Stimulated activated CD8-positive, alpha-beta memory T cell treated with anti-CD3 and anti-CD28 coated beads, Interleukin-15, amount 100 ng/mL, for 24 hours (primary cell): ENCODE data around the gene TUBA4B.
A peak's percentile ranks its signal among the peaks of the same experiment; 100 is the strongest.
"Not testable (repeated sequence)": the region's sequence is repeated elsewhere in the genome, so short reads cannot be mapped to it uniquely, and the experiment has no call there.

ENCODE experiments used
- DNase-seq: peaks from one replicate; pipeline ENCODE4 v3.0.0-alpha.2; 2020; ENCODE audit warnings: low read depth

TUBA4B gene

DNA sequence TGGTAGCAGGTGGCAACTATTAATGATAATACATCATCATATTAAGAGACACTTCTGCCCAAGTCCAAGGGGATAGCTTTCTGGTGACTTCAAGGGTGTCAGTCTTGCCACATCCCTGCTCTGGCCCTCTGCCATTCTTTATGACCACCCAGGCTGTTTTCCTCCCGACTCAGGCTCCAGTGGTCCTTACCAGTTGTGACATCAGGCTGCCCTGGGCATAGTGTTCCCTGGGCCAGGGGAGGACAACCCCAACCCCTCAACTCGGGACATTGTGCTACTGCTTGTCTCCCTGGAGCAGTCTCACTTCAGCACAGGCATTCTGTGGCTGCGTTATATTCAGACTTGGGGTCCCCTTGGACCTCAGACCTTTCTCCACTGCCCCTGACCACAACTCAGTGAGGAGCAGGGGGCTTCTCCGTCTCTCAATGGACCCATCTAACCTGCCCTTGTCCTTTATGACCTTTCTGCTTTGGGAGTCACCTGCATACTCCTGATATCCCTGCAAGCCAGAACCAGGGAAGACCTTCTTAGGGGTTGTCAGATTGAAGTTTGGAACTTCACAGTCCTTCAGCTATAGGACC is 39.0 kb downstream of the TUBA4B start:
- no peak for DNase-seq

GRCh38 chr2:219292616-219293015 is 39.6 kb downstream of the TUBA4B start:
- no peak for DNase-seq

DNA sequence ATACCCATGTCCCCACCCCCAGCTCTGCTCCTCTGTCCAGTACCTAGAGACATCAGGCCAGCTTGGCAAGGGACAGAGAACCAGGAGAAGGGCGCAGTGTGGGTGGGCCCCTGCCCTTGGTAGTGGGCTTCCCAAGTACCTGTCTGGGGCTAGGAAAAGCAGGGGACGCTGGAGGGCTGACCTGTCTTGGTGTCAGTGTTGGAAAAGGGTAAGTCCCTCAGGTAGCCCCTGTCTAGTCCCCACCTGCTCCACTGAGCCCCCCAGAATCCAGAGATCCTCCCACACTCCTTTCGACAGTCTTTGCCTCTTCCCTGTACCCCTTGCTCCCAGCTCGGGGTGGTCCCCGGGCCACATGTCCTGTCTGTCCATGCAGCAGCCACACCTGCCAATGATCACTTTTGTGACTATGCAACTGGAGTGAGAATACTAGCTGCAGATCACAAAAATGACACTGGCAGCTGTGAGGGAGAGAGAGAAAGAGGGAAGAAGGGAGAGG is 40.7 kb downstream of the TUBA4B start:
- no peak for DNase-seq

DNA sequence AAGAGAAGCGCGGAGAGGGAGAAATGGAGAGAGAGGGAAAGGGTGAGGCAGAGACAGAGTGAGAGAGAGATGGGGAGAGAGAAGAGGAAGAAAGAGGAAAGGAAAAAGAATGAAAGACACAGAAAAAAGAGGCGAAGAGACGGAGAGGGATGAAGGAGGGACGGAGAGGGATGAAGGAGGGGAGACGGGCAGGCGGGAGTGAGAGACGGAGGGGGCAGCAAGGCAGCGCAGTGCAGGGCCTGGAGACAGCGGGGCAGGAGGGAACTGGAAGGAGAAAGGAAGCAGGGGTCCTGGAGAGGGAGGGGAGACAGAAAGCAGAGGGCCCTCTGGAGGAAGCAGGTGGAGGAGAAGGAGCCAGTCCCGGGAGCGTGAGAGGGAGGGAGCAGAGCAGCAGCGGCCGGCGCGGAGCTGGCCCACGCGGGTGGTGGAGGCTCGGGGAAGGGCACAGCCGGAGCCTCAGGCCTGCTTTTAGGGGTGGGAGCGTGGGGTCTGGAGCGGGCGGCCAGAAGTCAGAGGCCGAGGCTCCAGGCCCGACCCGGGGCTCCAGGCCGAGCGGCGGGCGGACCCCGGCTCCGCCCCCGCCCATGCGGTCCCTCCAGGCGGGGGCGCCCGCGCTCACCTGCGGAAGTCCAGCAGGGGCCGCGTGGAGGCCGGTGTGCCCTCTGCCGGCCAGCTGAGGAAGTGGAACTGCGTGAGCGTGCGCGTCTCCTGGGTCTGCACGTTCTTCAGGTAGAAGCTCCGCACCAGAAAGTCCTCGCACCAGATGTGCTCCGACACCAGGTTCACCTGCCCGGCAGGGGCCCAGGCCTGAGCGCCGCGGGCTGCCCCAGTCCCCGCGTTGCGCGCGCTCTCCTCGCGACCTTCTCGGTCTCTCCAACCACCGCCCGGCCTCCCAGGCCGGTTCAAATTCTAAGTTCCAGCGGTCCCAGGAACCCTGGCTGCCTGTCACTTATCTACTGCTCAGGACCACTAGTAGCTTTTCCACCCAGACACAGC is 41.6 kb downstream of the TUBA4B start:
- DNase-seq = peak; percentile 81

- DNase-seq = no peak
Observed at GRCh38 chr2:219296142-219296541, 43.1 kb downstream of the TUBA4B start.

DNA sequence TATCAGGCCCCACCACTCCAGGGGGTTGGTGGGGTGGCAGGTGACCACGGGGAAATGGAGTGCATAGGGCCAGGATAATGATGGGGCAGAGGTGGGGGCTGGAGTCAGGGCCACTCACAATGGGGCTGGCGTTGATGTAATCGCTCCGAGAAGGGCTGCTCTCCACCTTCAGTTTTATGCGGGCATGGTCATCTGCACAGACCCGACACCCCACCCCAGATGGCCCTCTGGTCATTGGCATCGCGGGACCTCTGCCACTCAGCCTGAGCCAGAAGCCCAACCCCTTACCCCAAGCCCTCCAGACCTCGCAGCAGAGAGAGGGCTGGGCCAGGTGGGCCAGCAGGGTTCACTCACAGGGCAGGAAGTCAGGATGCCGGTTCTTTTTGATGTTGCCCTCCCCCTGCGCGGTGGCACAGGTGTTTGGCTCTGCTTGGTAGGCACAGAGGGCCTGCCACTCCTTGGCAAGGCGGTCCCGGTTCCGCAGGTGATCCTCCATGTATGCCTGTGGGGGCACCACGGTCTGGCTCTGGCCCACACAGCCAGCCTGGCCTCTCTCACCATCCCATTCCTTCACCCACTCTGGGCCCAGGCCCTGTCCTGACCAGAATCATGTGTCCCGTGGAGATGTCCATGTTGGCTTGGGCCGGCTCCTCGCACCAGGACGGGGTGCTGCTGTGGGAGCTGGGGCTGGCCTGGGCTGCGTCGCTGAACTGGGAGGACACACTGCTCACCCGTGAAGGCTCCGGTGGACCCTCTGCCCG is 43.8 kb downstream of the TUBA4B start:
- no peak for DNase-seq

GRCh38 chr2:219297766-219298456 is 44.9 kb downstream of the TUBA4B start:
- no peak for DNase-seq

DNA sequence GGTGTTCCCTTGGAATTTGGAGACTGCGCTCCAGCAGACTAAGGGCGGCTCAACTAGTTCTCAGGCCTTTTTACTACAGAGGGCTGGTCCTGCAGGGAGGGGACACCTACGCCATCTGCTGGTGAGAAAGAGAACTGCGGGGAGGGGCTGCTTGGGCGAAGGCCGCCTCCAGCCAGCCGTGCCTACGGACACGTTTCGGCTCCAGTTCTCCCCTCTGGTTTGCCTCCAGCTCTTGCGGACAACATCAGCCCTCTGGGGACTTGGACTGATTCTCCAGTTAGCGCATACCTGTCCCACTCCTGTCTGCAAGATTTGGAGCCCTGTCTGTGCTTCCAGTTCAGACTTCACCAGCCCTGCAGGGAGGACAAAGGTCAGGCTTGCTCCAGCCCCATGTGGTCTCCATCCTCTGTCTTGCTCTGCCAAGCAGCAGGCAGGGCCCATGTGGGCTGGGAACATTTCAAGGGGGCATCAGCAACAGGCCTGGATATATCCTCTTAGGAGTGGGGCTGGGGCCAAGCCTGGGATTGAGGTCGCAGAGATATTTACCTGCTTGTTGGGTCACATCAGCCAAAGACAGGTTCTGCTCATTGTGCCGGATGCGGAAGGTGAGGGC is 45.8 kb downstream of the TUBA4B start:
- peak; percentile 88 for DNase-seq

DNA sequence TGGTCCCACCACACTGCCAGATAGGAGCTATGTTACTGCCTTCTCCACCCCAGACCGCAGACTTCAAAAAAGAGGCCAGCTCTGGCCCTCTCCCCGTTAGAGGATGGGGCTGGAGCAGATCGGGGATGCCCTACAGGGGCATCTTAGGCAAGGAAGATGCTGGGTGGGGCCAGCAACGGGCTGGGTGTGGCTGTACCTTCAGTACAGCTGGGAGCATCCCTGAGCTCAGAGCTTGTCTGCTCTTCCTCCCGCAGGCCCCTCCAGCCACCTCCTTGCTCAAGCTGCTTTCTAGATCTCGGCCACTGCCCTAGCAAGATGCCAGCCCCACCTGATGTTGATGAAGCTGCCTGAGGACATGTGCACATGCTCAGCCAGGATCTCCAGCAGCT is 46.3 kb downstream of the TUBA4B start:
- DNase-seq = no peak

- DNase-seq = no peak
Observed at GRCh38 chr2:219300022-219300421, 47.0 kb downstream of the TUBA4B start.

DNA sequence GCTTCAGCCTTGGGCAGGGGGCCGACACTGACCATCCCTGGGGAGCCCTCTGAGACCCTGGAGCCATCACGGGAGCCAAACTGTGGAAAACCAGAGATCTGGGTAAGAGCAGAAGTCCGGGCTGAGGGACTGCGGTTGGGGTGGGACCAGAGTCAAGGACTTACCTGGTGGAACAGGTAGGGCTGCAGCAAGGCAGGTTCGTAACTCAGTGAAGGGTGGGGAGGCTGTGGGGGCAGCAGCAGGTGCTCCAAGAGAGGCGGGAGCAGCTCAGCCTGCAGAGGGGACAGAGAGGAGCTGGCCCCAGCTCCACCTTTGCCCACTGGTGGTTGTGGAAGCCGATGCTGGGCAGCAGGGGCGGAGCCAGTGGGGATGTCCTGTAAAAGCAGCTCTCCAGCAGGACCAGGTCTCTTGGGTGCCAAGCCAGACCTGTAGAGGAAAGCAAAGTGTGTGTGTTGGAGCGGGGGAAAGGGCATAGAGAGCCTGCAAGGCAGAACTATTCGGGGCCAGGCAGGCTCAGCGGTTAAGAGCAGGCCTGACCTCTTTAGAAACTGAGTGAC is 49.4 kb downstream of the TUBA4B start:
- DNase-seq = no peak

DNA sequence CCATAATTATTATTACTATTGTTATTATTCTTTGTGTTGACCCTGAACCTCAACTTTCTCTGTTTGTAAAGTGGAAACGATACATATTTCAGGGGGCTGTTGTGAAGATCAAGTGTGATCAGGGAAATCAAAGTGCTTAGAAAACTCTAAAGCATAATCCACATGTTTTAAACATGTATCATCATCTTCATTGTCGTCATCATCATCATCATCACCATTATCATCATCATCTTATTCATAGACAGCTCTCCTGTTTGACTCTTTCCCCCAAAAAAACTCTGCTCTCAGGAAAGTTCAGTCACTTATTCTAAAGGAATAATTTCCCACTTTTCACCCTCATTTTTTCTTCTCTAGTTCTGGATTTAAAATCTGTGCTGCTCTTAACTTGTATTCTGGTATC is 51.2 kb downstream of the TUBA4B start:
- no peak for DNase-seq

DNA sequence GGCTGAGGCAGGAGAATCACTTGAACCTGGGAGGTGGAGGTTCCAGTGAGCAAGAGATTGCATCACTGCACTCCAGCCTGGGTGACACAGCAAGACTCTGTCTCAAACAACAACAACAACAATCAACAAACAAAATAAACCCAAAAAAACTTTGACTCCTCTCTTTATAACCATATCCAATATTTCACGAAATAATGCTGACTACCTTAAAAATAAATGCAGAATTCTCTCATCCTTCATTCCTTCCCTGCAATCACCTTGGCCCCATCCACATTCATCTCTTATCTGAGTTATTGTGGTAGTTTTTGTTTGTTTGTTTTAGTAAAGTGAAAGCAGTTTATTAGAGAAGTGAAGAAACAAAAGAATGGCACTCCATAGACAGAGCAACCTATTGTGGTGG is 53.0 kb downstream of the TUBA4B start:
- no peak for DNase-seq

DNA sequence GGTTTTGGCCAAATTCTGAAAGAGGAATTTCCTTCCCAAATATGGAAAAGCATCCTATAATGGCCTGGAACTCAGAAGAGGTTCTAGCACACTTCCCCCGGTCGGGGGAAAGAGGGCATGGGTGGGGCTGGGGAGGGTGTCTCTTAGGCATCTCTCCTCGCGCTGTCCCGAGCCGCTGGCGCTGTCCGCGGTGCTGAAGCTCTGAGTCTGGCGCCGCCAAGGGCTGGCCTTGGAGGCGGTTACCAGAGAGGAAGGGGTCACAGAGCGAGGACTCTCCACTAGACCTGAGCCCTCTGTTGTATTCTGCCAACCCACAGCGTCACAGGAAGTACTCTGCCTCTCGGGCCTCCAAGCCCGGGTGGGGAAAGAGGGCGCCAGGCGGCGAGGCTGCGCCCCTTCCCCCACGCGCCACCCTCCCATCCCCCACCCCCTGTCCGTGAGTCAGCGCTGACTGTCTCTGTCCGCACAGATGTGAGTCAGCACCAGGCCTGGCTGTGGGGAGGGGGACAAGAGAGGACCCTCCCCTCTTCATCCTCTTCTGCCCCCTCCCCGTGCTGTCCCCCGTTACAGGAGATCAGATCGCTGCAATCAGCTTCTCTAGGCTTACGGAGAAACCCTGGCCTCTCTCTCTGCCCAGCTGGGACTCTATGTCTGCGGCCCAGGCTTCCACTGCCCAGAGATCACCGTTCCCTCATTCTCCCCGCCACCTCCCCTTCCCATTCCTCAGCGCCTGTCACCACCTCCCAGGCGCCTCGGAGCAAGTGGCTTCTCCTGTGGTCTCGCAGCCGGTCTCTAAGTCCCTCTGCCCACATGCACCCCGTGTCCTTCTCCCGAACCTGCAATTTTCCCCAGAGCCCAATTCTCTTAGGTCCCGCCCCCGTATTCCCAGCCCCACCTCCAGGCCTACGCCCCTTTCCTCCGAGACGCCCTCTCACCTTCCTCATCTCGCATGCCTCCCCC is 55.4 kb downstream of the TUBA4B start:
- peak; percentile 48 for DNase-seq

GRCh38 chr2:219309278-219309677 is 56.2 kb downstream of the TUBA4B start, which contains the start of gene PTPRN:
TSS of gene PTPRN (minus strand) at chr2:219309401. CDS start at chr2:219309332, 69 bp downstream.
- no peak for DNase-seq

DNA sequence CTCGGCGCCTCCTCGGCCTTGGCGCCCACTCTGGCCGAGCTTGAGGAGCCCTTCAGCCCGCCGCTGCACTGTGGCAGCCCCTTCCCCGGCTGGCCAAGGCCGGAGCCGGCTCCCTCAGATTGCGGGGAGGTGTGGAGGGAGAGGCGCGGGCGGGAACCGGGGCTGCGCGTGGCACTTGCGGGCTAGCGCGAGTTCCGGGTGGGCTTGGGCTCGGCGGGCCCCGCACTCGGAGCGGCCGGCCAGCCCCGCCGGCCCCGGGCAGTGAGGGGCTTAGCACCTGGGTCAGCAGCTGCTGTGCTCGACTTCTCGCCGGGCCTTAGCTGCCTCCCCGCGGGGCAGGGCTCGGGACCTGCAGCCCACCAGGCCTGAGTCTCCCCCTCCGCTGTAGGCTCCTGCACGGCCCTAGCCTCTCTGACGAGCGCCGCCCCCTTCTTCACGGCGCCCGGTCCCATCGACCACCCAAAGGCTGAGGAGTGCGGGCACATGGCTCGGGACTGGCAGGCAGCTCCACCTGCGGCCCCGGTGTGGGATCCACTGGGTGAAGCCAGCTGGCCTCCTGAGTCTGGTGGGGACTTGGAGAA is 59.7 kb downstream of the TUBA4B start:
- DNase-seq = not testable (repeated sequence)

DNA sequence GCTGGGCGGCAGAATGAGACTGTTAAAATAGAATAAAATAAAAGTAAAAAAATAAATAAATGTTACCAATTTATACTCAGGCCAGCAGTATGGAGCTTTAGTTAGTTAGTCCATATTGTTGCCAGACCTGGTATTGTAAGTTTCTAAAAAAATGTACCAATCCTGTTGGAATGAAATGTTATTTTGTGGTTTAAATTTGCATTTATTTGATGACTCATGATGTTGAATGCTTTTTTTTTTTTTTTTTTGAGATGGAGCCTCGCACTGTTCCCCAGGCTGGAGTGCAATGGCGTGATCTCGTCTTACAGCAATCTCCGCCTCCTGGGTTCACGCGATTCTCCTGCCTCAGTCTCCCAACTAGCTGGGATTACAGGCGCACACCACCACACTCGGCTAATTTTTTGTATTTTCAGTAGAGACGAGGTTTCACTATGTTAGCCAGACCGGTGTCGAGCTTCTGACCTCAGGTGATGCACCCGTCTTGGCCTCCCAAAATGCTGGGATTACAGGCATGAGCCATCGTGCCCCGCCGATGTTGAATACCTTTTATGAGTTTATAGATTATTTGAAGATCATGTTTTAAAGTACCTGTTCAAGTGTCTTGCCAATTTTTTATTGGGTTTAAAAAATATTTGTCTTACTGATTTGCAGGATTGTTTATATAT is 61.9 kb downstream of the TUBA4B start:
- DNase-seq = no peak
